Left lobe of liver (tissue), 2 donors: Measurements from ENCODE around the gene KLK7. TPM values are rescaled to one million over a fixed set of nuclear protein-coding genes. Genes with fewer than 3 reads are reported as not detected.
A peak's percentile ranks its signal among the peaks of the same experiment; 100 is the strongest.

Source experiments
- ATAC-seq: fragments of 200-7000 bp; cut with Tn5 transposase; one replicate; pipeline ENCODE4 v1.9.1; 2020; ENCODE audit warnings: mild to moderate bottlenecking, moderate library complexity
- DNase-seq: peaks from one replicate; pipeline ENCODE4 v3.0.0-alpha.2; 2020; ENCODE audit warnings: low spot score
- total RNA-seq: library from RNA; stranded (reverse); gene quantifications from one replicate; pipeline ENCODE4 v1.2.1, GENCODE V29; 2021
- donor health status: DM: no; HTN: no; CAD: no; lungs with moderate emphysema.
- donor health status: DM: no; HTN: yes; CAD: no.

KLK7 gene
- total RNA-seq: not detected

- ATAC-seq (no peak), DNase-seq (no peak)
Observed at GRCh38 chr19:50983625-50984292, at the start of gene KLK7. KLK7 (minus strand) TSS chr19:50983917; CDS start chr19:50982399, 1,518 bp downstream.

- no peak for DNase-seq
- no peak for ATAC-seq
Observed at GRCh38 chr19:51031880-51032225, 48.1 kb upstream of the KLK7 start.

GRCh38 chr19:51031220-51031879 is 47.6 kb upstream of the KLK7 start:
- no peak for DNase-seq
- no peak for ATAC-seq

- DNase-seq: no peak
- no peak for ATAC-seq
Observed at GRCh38 chr19:51030631-51031030, 46.9 kb upstream of the KLK7 start.

GRCh38 chr19:51029718-51030117 is 46.0 kb upstream of the KLK7 start:
- ATAC-seq (no peak), DNase-seq (no peak)

GRCh38 chr19:51027873-51028272 is 44.2 kb upstream of the KLK7 start:
- DNase-seq (no peak), ATAC-seq (no peak)

- ATAC-seq: no peak
- no peak for DNase-seq
Observed at GRCh38 chr19:51027126-51027806, 43.5 kb upstream of the KLK7 start.

- ATAC-seq (no peak), DNase-seq (no peak)
Observed at GRCh38 chr19:51026554-51026831, 42.8 kb upstream of the KLK7 start, which contains the start of gene KLK11. KLK11 (minus strand) TSS chr19:51026616; CDS start chr19:51025631, 985 bp downstream.

GRCh38 chr19:51025809-51026553 is 42.3 kb upstream of the KLK7 start:
- no peak for ATAC-seq
- DNase-seq: no peak

GRCh38 chr19:51025401-51025800 is 41.7 kb upstream of the KLK7 start:
- DNase-seq (no peak), ATAC-seq (no peak)

GRCh38 chr19:51024924-51025323 is 41.2 kb upstream of the KLK7 start:
- ATAC-seq: no peak

GRCh38 chr19:51023946-51024345 is 40.2 kb upstream of the KLK7 start:
- no peak for ATAC-seq
- no peak for DNase-seq

More at GRCh38 chr19:51024924-51025323, 41.2 kb upstream of the KLK7 start:
- DNase-seq: no peak

GRCh38 chr19:51022526-51022925 is 38.8 kb upstream of the KLK7 start:
- ATAC-seq: no peak

GRCh38 chr19:51020988-51021651 is 37.4 kb upstream of the KLK7 start:
- DNase-seq: no peak

More at GRCh38 chr19:51022526-51022925, 38.8 kb upstream of the KLK7 start:
- DNase-seq: no peak

GRCh38 chr19:51019544-51019925 is 35.8 kb upstream of the KLK7 start, which contains the start of gene KLK10:
KLK10 (minus strand) TSS chr19:51019709; CDS start chr19:51019130, 579 bp downstream.
- DNase-seq (no peak), ATAC-seq (no peak)

More at GRCh38 chr19:51020988-51021651, 37.4 kb upstream of the KLK7 start:
- peak; percentile 74 for ATAC-seq

GRCh38 chr19:51018745-51019543 is 35.2 kb upstream of the KLK7 start:
- no peak for DNase-seq
- peak; percentile 37 for ATAC-seq

- DNase-seq: peak; percentile 55
Observed at GRCh38 chr19:51016798-51017683, 33.3 kb upstream of the KLK7 start.

GRCh38 chr19:51015691-51016267 is 32.1 kb upstream of the KLK7 start:
- DNase-seq (no peak), ATAC-seq (no peak)

More at GRCh38 chr19:51016798-51017683, 33.3 kb upstream of the KLK7 start:
- ATAC-seq: peak; percentile 69
